T-cell (primary cell): ENCODE results near the gene GOLGA6C. TPM values are rescaled to one million over a fixed set of nuclear protein-coding genes. Genes with fewer than 3 reads are reported as not detected.
"Not testable (repeated sequence)": the region's sequence is repeated elsewhere in the genome, so short reads cannot be mapped to it uniquely, and the experiment has no call there.

Experiments used
- ATAC-seq, 4 experiments: fragments of 200-7000 bp in 3 of 4; fragments of 150-1000 bp in 1 of 4; cut with Tn5 transposase; replicated peaks in 1 of 4; 1 replicate in 3 of 4; 2 replicates in 1 of 4; pipeline ENCODE4 v1.10.0; 2021; ENCODE audit warnings: moderate library complexity in 3 of 4, mild to moderate bottlenecking in 2 of 4, moderate number of reproducible peaks in 1 of 4
- CTCF ChIA-PET, 2 donors: fragments of 300-600 bp; sonication (Branson Sonifier 250); formaldehyde crosslinking; loops; one replicate each; lab custom pipeline; 2022; ENCODE audit warnings: antibody characterized with exemption in 2 of 2; lab: Charles Lee
- POLR2A ChIA-PET, 2 donors: fragments of 300-600 bp; sonication (Branson Sonifier 250); formaldehyde crosslinking; loops; one replicate each; lab custom pipeline; 2022; ENCODE audit warnings: antibody characterized with exemption in 2 of 2; lab: Charles Lee
- DNase-seq, 35 experiments: peaks; one replicate each; pipeline versions ENCODE4 v3.0.0 to v3.0.0-alpha.2; 2013 to 2023
- H3K27ac ChIP-seq: one replicate; pipeline ENCODE4 v1.5.1; 2013; ENCODE audit warnings: low read length
- H3K27me3 ChIP-seq, 2 experiments: replicated peaks in 1 of 2; 1 replicate in 1 of 2; 2 replicates in 1 of 2; pipeline versions ENCODE4 v1.6.1 to v1.7.0; 2013; ENCODE audit warnings: low read length in 1 of 2, mixed read lengths in 1 of 2; ENCODE audit not compliant: control insufficient read depth in 2 of 2, insufficient read depth in 2 of 2; ENCODE audit errors: extremely low read depth in 1 of 2
- H3K36me3 ChIP-seq, 2 donors: 1 replicate in 1 of 2; 2 replicates in 1 of 2; pipeline versions ENCODE4 v1.6.1 to v1.7.0; 2013; ENCODE audit warnings: low read length in 1 of 2; ENCODE audit not compliant: control insufficient read depth in 2 of 2, insufficient read depth in 1 of 2; ENCODE audit errors: extremely low read depth in 1 of 2
- H3K4me1 ChIP-seq, 2 experiments: 1 replicate in 1 of 2; 2 replicates in 1 of 2; pipeline versions ENCODE4 v1.6.1 to v1.7.0; 2013; ENCODE audit warnings: low read length in 2 of 2, mixed read lengths in 1 of 2; ENCODE audit not compliant: insufficient read depth in 2 of 2, control insufficient read depth in 1 of 2; ENCODE audit errors: extremely low read depth in 1 of 2
- H3K4me3 ChIP-seq, 2 donors: 1 replicate in 1 of 2; 2 replicates in 1 of 2; pipeline versions ENCODE4 v1.5.1 to v1.7.0; 2013; ENCODE audit warnings: mild to moderate bottlenecking in 2 of 2, low read length in 1 of 2, moderate library complexity in 1 of 2; ENCODE audit not compliant: control insufficient read depth in 1 of 2; ENCODE audit errors: extremely low read depth in 1 of 2
- H3K9me3 ChIP-seq: 2 replicates; pipeline ENCODE4 v1.7.0; 2013
- H3K27ac Mint-ChIP-seq, 2 donors: one replicate each; pipeline ENCODE4 v1.8.0; 2020 to 2021; ENCODE audit warnings: mild to moderate bottlenecking in 2 of 2, mixed read lengths in 2 of 2
- H3K27me3 Mint-ChIP-seq, 2 donors: one replicate each; pipeline ENCODE4 v1.8.0; 2021 to 2022; ENCODE audit warnings: mixed read lengths in 2 of 2
- H3K36me3 Mint-ChIP-seq: one replicate; pipeline ENCODE4 v1.8.0; 2021; ENCODE audit warnings: mixed read lengths
- H3K4me1 Mint-ChIP-seq, 3 donors: one replicate each; pipeline ENCODE4 v1.8.0; 2020 to 2022; ENCODE audit warnings: mixed read lengths in 3 of 3, mild to moderate bottlenecking in 1 of 3
- H3K4me3 Mint-ChIP-seq, 3 donors: one replicate each; pipeline ENCODE4 v1.8.0; 2020 to 2022; ENCODE audit warnings: mild to moderate bottlenecking in 3 of 3, mixed read lengths in 3 of 3, moderate library complexity in 3 of 3
- H3K9me3 Mint-ChIP-seq, 3 donors: one replicate each; pipeline ENCODE4 v1.8.0; 2020 to 2022; ENCODE audit warnings: mixed read lengths in 3 of 3
- WGBS: methylation state at CpG from one replicate; pipeline ENCODE4 v1.1.5; 2013; ENCODE audit warnings: missing lambda C conversion rate; ENCODE audit not compliant: insufficient coverage; 5-methylcytosine and 5-hydroxymethylcytosine counted together
- total RNA-seq, 35 experiments: library from RNA in 6 of 35; stranded (reverse) in 6 of 35; fragments of 120-200 nt in 1 of 35; gene quantifications; one replicate each; pipeline versions ENCODE4 v1.2.1 to v1.2.4 and lab custom pipeline; 2013 to 2026

GOLGA6C gene
- total RNA-seq, 5 donors from 2014 or later (not counting 1 experiment from before 2014, with no cell fraction given), result not detected

GRCh38 chr15:75225951-75226732, 32.0 kb upstream of the GOLGA6C start:
- no peaks in the 10 kb centered on the region for H3K9me3 Mint-ChIP-seq
- 72% methylated on average over 9 of the region's 16 CpGs for WGBS
- CTCF ChIA-PET, result no interaction called here
- H3K27me3 ChIP-seq, result peaks cover 0 to 35% of the 10 kb centered on the region in 2 experiments
- H3K27ac Mint-ChIP-seq, result no peak overlapping the region
- H3K27me3 Mint-ChIP-seq, result peaks cover 0 to 3% of the 10 kb centered on the region in 2 donors
- H3K4me3 Mint-ChIP-seq, result no peak overlapping the region
- DNase-seq, result no peak
- POLR2A ChIA-PET, result no interaction called here
- no peaks in the 10 kb centered on the region for H3K4me1 Mint-ChIP-seq
- no peaks in the 10 kb centered on the region for H3K9me3 ChIP-seq
- H3K36me3 ChIP-seq, result no peaks in the 10 kb centered on the region
- H3K36me3 Mint-ChIP-seq, result no peaks in the 10 kb centered on the region
- H3K4me1 ChIP-seq, result no peaks in the 10 kb centered on the region
- H3K27ac ChIP-seq, result no peak overlapping the region
- no peak overlapping the region for H3K4me3 ChIP-seq
- no peak for ATAC-seq

- peaks cover 7 to 11% of the 10 kb centered on the region in 2 donors for H3K27me3 Mint-ChIP-seq
- H3K4me1 Mint-ChIP-seq, ATAC-seq, POLR2A ChIA-PET, H3K27ac Mint-ChIP-seq, H3K27ac ChIP-seq, H3K9me3 Mint-ChIP-seq, H3K36me3 Mint-ChIP-seq, H3K4me3 ChIP-seq, H3K9me3 ChIP-seq, H3K4me1 ChIP-seq, CTCF ChIA-PET, H3K4me3 Mint-ChIP-seq, DNase-seq, H3K36me3 ChIP-seq: not testable (repeated sequence)
- H3K27me3 ChIP-seq, result peaks cover 0 to 44% of the 10 kb centered on the region in 2 experiments
- 90% methylated on average over 3 of the region's 7 CpGs for WGBS
Observed at GRCh38 chr15:75227112-75227511, 31.0 kb upstream of the GOLGA6C start.

GRCh38 chr15:75227663-75228280, 30.4 kb upstream of the GOLGA6C start:
- Mint-ChIP-seq H3K27me3 (peaks cover 14 to 16% of the 10 kb centered on the region in 2 donors), H3K9me3 (no peaks in the 10 kb centered on the region), H3K4me3 (no peak overlapping the region), H3K4me1 (no peaks in the 10 kb centered on the region), H3K36me3 (no peaks in the 10 kb centered on the region), H3K27ac (no peak overlapping the region)
- ATAC-seq (no peak), DNase-seq (no peak)
- Histone ChIP-seq H3K27me3 (peaks cover 0 to 51% of the 10 kb centered on the region in 2 experiments), H3K4me1 (no peaks in the 10 kb centered on the region), H3K27ac (no peak overlapping the region), H3K9me3 (no peaks in the 10 kb centered on the region), H3K4me3 (no peak overlapping the region), H3K36me3 (no peaks in the 10 kb centered on the region)
- CTCF ChIA-PET, result no interaction called here
- WGBS, result 87% methylated on average over 7 of the region's 13 CpGs
- POLR2A ChIA-PET, result no interaction called here

GRCh38 chr15:75228787-75229186, 29.3 kb upstream of the GOLGA6C start:
- no peaks in the 10 kb centered on the region for H3K9me3 ChIP-seq
- POLR2A ChIA-PET, result no interaction called here
- no peaks in the 10 kb centered on the region for H3K36me3 ChIP-seq
- H3K9me3 Mint-ChIP-seq, result no peaks in the 10 kb centered on the region
- H3K4me3 Mint-ChIP-seq, result no peak overlapping the region
- DNase-seq (no peak), ATAC-seq (no peak)
- no peaks in the 10 kb centered on the region for H3K4me1 Mint-ChIP-seq
- CTCF ChIA-PET, result no interaction called here
- H3K27ac Mint-ChIP-seq, result no peak overlapping the region
- H3K27me3 Mint-ChIP-seq, result peaks cover 16 to 23% of the 10 kb centered on the region in 2 donors
- no peak overlapping the region for H3K27ac ChIP-seq
- WGBS, result 69% methylated on average over 2 of the region's 9 CpGs
- peaks cover 0 to 61% of the 10 kb centered on the region in 2 experiments for H3K27me3 ChIP-seq
- H3K36me3 Mint-ChIP-seq, result no peaks in the 10 kb centered on the region
- no peaks in the 10 kb centered on the region for H3K4me1 ChIP-seq
- no peak overlapping the region for H3K4me3 ChIP-seq

- Histone ChIP-seq H3K4me3 (no peak overlapping the region), H3K4me1 (no peaks in the 10 kb centered on the region), H3K27me3 (peaks cover 0 to 65% of the 10 kb centered on the region in 2 experiments), H3K36me3 (no peaks in the 10 kb centered on the region), H3K27ac (no peak overlapping the region), H3K9me3 (no peaks in the 10 kb centered on the region)
- ChIA-PET CTCF (no interaction called here), POLR2A (no interaction called here)
- Mint-ChIP-seq H3K36me3 (no peaks in the 10 kb centered on the region), H3K4me3 (no peak overlapping the region), H3K27me3 (peaks cover 16 to 28% of the 10 kb centered on the region in 2 donors), H3K4me1 (no peaks in the 10 kb centered on the region), H3K27ac (no peak overlapping the region), H3K9me3 (no peaks in the 10 kb centered on the region)
- 76% methylated on average over 19 of the region's 21 CpGs for WGBS
- DNase-seq, result no peak
- no peak for ATAC-seq
Observed at GRCh38 chr15:75229191-75230015, 28.7 kb upstream of the GOLGA6C start.

- ChIA-PET CTCF (no interaction called here), POLR2A (no interaction called here)
- Histone ChIP-seq H3K4me1 (no peaks in the 10 kb centered on the region), H3K36me3 (no peaks in the 10 kb centered on the region), H3K27ac (no peak overlapping the region), H3K9me3 (no peaks in the 10 kb centered on the region), H3K27me3 (peaks cover 0 to 67% of the 10 kb centered on the region in 2 experiments), H3K4me3 (no peak overlapping the region)
- Mint-ChIP-seq H3K4me3 (no peak overlapping the region), H3K9me3 (no peaks in the 10 kb centered on the region), H3K4me1 (no peaks in the 10 kb centered on the region), H3K27me3 (peaks cover 19 to 31% of the 10 kb centered on the region in 2 donors), H3K27ac (no peak overlapping the region), H3K36me3 (no peaks in the 10 kb centered on the region)
- no peak for ATAC-seq
- DNase-seq, result no peak
- 70% methylated on average over 1 of the region's 2 CpGs for WGBS
Observed at GRCh38 chr15:75230016-75230343, 28.2 kb upstream of the GOLGA6C start.
